NCI-H2107 treated with DMSO at 0.1 percent for 48 hours (cell line): ENCODE results near the gene RBM15B.

ENCODE experiments used
- DNase-seq: peaks from one replicate; lab custom pipeline; 2025; ENCODE audit not compliant: unreplicated experiment; lab: John Stamatoyannopoulos, UW

The RBM15B gene

DNA sequence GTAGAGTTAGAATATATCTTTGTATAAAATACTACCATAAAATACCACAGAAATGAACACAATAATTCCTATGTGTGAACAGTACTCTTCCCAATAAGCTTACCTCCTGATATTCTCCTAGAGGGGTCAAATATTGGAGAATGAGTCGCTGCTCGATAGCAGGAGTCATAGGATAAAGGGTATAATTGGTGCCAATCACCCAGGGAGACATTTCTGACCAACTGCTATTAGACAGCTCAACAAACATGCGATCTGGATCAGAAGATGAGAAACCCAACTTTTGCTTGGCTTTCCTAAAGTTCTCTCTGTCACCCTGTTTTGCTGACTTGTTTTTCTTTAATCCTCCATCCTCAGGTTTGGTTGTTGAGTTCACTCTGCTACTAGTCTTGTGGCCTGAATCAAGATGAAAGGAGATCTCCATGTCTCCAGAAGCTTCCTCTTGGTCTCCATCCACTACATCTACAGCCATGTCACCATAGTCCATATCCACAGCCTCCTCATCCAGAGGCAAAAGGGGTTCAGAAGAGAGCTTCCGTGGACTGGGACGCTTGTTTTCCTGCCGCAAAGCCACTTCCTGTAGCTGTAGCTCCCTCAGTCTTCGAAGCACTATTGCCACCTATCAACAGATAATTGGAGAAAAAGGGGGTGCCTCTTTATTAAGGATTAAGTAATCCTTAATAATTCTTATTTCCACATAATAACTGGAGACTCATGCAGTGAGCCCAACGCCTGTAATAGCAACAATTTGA is 50.4 kb downstream of the RBM15B start:
- DNase-seq = no peak

DNA sequence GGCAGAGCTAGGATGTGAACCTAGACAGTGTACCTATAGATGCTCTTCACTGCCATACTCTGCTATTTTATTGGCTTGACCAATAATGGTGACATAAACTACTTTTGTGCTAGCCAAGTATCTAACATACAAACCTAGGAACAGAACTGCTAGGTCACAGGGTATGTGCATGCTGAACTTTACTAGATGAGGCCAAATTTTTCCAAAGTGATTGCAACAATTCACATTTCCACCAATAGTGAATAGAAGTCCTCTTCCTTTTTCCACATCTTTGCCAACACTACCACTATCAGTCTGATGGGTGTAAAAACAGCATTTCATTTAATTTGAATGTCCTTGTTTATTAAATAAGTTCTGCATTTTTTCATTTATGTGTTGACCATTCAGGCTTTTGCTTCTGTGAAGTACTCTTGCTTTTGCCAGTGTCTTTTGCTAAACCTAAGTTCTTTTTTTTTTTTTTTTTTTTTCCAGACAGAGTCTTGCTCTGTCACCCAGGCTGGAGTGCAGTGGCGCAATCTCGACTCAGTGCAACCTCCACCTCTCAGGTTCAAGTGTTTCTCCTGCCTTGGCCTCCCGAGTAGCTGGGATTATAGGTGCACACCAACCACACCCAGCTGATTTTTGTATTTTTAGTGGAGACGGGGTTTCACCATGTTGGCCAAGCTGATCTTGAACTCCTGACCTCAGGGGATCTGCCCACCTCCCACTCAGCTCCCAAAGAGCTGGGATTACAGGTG is 54.6 kb downstream of the RBM15B start:
- DNase-seq = no peak
